Adrenal gland (tissue), 5 donors: ENCODE results near the gene LGALS4.
"Not testable (repeated sequence)": the region's sequence is repeated elsewhere in the genome, so short reads cannot be mapped to it uniquely, and the experiment has no call there.

Source experiments
- POLR2A ChIP-seq, 2 donors: fragments of 450-650 bp; IDR thresholded peaks; one replicate each; pipeline ENCODE4 v1.6.1; 2017; ENCODE audit warnings: antibody characterized with exemption in 2 of 2, mild to moderate bottlenecking in 2 of 2, moderate library complexity in 1 of 2
- TF ChIP-seq, protein P1 (sequence below), 6 experiments: fragments of 450-650 bp in 4 of 6; fragments of 200-600 bp in 2 of 6; sonication (generic) in 1 of 6; IDR thresholded peaks; 1 replicate in 5 of 6; 2 replicates in 1 of 6; pipeline versions ENCODE4 v1.5.1 to v1.8.0; 2016 to 2021; ENCODE audit warnings: antibody characterized with exemption in 6 of 6, mild to moderate bottlenecking in 2 of 6, moderate library complexity in 1 of 6
- donor health status: DM: no; HTN: no; CAD: no.

DNA sequence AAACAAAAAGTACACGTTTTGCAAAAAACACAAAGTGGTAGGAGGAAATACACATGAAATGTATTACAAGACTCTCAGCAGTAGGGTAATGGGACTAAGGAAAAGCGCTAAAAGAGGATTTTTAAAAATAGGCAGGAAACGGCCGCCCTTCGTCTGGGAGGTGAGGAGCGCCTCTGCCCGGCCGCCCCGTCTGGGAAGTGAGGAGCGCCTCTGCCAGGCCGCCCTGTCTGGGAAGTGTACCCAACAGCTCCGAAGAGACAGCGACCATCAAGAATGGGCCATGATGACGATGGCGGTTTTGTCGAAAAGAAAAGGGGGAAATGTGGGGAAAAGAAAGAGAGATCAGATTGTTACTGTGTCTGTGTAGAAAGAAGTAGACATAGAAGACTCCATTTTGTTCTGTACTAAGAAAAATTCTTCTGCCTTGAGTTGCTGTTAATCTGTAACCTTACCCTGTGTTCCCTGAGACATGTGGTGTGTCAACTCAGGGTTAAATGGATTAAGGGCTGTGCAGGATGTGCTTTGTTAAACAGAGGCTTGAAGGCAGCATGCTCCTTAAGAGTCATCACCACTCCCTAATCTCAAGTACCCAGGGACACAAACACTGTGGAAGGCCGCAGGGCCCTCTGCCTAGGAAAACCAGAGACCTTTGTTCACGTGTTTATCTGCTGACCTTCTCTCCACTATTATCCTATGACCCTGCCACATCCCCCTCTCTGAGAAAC is 5.2 kb downstream of the LGALS4 start:
- TF ChIP-seq, protein P1, sequence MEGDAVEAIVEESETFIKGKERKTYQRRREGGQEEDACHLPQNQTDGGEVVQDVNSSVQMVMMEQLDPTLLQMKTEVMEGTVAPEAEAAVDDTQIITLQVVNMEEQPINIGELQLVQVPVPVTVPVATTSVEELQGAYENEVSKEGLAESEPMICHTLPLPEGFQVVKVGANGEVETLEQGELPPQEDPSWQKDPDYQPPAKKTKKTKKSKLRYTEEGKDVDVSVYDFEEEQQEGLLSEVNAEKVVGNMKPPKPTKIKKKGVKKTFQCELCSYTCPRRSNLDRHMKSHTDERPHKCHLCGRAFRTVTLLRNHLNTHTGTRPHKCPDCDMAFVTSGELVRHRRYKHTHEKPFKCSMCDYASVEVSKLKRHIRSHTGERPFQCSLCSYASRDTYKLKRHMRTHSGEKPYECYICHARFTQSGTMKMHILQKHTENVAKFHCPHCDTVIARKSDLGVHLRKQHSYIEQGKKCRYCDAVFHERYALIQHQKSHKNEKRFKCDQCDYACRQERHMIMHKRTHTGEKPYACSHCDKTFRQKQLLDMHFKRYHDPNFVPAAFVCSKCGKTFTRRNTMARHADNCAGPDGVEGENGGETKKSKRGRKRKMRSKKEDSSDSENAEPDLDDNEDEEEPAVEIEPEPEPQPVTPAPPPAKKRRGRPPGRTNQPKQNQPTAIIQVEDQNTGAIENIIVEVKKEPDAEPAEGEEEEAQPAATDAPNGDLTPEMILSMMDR (IDR thresholded peaks at IDR 0.05), result not testable (repeated sequence)
- not testable (repeated sequence) for TF ChIP-seq POLR2A (IDR thresholded peaks at IDR 0.05)
